ENCODE results near the gene SF3B3.
"Not testable (repeated sequence)": the region's sequence is repeated elsewhere in the genome, so short reads cannot be mapped to it uniquely, and the experiment has no call there.

SF3B3 gene

DNA sequence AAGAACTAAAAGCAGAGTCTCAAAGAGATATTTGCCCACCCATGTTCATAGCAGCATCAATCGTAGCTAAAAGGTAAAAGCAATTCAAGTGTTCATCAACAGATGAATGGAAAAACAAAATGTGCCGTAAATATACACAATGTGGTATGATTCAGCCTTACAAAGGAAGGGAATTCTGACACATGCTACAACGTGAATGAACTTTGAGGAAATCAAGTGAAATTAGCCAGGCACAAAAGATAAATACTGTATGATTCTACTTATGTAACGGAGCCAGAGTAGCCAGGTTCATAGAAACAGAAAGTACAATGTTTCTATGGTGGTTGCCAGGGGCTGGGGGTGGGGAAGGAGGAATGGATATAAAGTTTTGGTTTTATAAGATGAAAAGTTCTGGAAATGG is 64.9 kb downstream of the SF3B3 start:
- no CpG with 5 or more reads among the region's 4 CpGs for WGBS (ENCODE audit: insufficient coverage, insufficient read length)
- Histone ChIP-seq H3K4me1 (ENCODE audit: control insufficient read depth, insufficient read depth, low read length) (no peaks in the 10 kb centered on the region), H3K36me3 (ENCODE audit: control insufficient read depth, insufficient read depth, low read length) (no peaks in the 10 kb centered on the region), H3K4me3 (ENCODE audit: low read length) (no peak overlapping the region), H3K27ac (ENCODE audit: low read length) (no peak overlapping the region), H3K9me3 (ENCODE audit: control insufficient read depth, insufficient read depth, low read length) (no peaks in the 10 kb centered on the region), H3K27me3 (ENCODE audit: control insufficient read depth, insufficient read depth, low read length) (no peaks in the 10 kb centered on the region)
- no peak for DNase-seq (ENCODE audit: low read depth, low spot score)

GRCh38 chr16:70589416-70589815 is 65.8 kb downstream of the SF3B3 start:
- no CpG with 5 or more reads among the region's 3 CpGs for WGBS (ENCODE audit: insufficient coverage, insufficient read length)
- H3K36me3 ChIP-seq (ENCODE audit: control insufficient read depth, insufficient read depth, low read length): not testable (repeated sequence)

DNA sequence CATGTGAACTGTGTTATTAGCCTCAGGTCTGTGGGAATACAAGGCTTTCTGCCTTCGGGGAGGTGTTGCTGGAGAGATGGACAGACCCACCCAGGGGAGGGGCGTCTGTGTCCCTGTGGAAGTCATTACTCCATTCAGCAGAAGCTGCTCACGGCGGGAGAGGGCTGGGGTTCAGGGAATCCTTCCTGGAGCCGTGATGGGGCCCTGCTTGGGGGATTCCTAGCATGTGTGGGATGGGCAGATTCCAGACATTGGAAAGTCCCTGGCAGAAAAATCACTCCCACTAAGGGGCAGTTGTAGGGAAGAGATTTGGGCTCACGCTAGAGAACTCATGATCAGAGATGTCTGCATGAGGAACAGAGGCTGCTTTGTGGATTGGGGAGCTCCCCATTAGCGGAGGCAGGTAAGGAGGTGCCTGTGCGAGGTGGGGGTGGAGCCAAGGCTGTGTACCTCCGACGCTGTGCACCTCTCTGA is 66.4 kb downstream of the SF3B3 start:
- Histone ChIP-seq H3K4me1 (ENCODE audit: control insufficient read depth, insufficient read depth, low read length) (no peaks in the 10 kb centered on the region), H3K27me3 (ENCODE audit: control insufficient read depth, insufficient read depth, low read length) (no peaks in the 10 kb centered on the region), H3K27ac (ENCODE audit: low read length) (no peak overlapping the region), H3K9me3 (ENCODE audit: control insufficient read depth, insufficient read depth, low read length) (no peaks in the 10 kb centered on the region), H3K4me3 (ENCODE audit: low read length) (no peak overlapping the region), H3K36me3 (ENCODE audit: control insufficient read depth, insufficient read depth, low read length) (no peaks in the 10 kb centered on the region)
- DNase-seq (ENCODE audit: low read depth, low spot score): no peak
- whole genome bisulfite sequencing (ENCODE audit: insufficient coverage, insufficient read length): no CpG with 5 or more reads among the region's 10 CpGs

More at GRCh38 chr16:70589416-70589815, 65.8 kb downstream of the SF3B3 start:
- not testable (repeated sequence) for H3K4me1 ChIP-seq (ENCODE audit: control insufficient read depth, insufficient read depth, low read length); H3K27ac ChIP-seq (ENCODE audit: low read length); H3K27me3 ChIP-seq (ENCODE audit: control insufficient read depth, insufficient read depth, low read length); DNase-seq (ENCODE audit: low read depth, low spot score); H3K9me3 ChIP-seq (ENCODE audit: control insufficient read depth, insufficient read depth, low read length); H3K4me3 ChIP-seq (ENCODE audit: low read length)

DNA sequence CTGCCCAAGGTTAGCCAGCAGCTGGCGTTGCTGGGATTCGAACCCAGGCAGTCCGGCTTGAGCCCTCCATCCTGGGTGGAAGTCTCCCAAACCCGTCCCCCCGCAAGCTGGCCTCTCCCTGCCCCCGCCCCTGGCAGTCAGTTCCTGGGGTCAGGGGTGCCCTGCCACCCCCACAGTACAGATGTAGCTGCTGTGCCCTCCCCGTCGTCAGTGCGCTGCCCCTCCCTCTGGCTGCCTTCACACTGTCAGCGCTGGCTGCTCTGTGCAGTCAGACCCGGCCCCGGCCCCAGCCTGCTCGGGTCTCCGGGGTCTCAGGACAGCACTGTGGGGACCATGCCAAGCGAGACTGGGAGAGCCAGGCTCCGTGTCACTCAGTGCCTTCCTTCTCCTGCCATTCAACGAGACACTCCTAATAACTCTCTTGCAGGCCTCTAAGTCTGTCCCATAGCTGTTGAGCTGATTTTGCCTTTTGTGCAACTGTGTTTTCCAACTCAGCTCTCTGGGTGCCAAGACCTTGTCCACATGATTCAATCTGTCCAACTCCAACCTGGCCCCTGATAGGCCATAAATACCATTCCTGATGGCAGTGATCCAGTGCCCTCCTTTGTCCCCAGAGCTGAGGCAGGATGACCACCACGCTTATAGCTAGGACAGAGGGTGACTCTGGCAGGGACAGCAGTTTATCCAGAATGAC is 67.3 kb downstream of the SF3B3 start:
- WGBS (ENCODE audit: insufficient coverage, insufficient read length): no CpG with 5 or more reads among the region's 18 CpGs
- H3K4me3 ChIP-seq (ENCODE audit: low read length): no peak overlapping the region
- no peaks in the 10 kb centered on the region for H3K9me3 ChIP-seq (ENCODE audit: control insufficient read depth, insufficient read depth, low read length)
- H3K36me3 ChIP-seq (ENCODE audit: control insufficient read depth, insufficient read depth, low read length): no peaks in the 10 kb centered on the region
- no peak overlapping the region for H3K27ac ChIP-seq (ENCODE audit: low read length)
- H3K4me1 ChIP-seq (ENCODE audit: control insufficient read depth, insufficient read depth, low read length): no peaks in the 10 kb centered on the region
- no peaks in the 10 kb centered on the region for H3K27me3 ChIP-seq (ENCODE audit: control insufficient read depth, insufficient read depth, low read length)
- DNase-seq (ENCODE audit: low read depth, low spot score): no peak

DNA sequence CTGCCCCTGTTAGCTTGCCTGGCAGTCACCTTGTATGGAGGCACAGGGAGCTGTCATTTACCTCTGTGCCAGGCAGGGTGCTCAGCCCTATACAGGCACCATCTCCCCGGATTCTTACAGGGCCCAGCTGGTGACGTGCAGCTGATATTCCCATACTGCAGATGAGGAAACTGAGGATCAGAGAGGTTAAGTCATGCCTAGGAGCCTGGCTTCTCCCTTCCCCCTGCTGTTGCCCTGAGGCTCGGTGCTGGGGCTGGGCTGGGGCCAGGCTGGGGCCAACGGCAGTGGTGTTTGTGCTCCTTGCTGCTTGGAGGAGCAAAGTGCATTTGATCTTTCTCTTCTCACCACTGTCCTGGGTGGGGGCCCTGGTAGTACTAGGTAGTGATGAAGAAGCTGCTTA is 68.0 kb downstream of the SF3B3 start:
- Histone ChIP-seq H3K27ac (ENCODE audit: low read length) (no peak overlapping the region), H3K4me1 (ENCODE audit: control insufficient read depth, insufficient read depth, low read length) (no peaks in the 10 kb centered on the region), H3K27me3 (ENCODE audit: control insufficient read depth, insufficient read depth, low read length) (no peaks in the 10 kb centered on the region), H3K36me3 (ENCODE audit: control insufficient read depth, insufficient read depth, low read length) (no peaks in the 10 kb centered on the region), H3K9me3 (ENCODE audit: control insufficient read depth, insufficient read depth, low read length) (no peaks in the 10 kb centered on the region), H3K4me3 (ENCODE audit: low read length) (no peak overlapping the region)
- WGBS (ENCODE audit: insufficient coverage, insufficient read length): no CpG with 5 or more reads among the region's 4 CpGs
- no peak for DNase-seq (ENCODE audit: low read depth, low spot score)

DNA sequence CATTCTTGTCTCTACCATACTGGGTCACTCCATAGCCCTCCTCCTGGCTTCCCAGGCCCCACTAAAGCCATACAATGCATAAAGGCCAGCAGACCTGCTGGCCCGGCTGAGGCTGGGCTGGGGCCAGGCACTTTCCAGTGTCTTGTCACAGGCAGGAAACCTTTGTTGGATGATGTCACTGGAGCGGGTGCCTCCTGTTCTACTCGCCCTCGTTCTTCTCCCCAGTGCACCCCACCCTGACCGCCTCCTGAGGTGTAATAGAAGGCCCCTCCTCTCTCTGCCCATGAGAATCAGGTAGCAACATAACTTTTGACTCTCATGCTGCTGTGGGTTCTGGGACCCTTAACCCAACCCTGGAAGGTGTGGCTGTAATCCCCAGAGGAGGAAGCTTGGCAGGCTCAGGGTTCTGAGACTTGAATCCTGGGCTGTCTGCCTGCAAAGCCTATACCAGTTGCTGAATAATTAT is 68.5 kb downstream of the SF3B3 start:
- no peak for DNase-seq (ENCODE audit: low read depth, low spot score)
- no peak overlapping the region for H3K4me3 ChIP-seq (ENCODE audit: low read length)
- no peaks in the 10 kb centered on the region for H3K4me1 ChIP-seq (ENCODE audit: control insufficient read depth, insufficient read depth, low read length)
- no peaks in the 10 kb centered on the region for H3K36me3 ChIP-seq (ENCODE audit: control insufficient read depth, insufficient read depth, low read length)
- no peak overlapping the region for H3K27ac ChIP-seq (ENCODE audit: low read length)
- WGBS (ENCODE audit: insufficient coverage, insufficient read length): no CpG with 5 or more reads among the region's 5 CpGs
- H3K27me3 ChIP-seq (ENCODE audit: control insufficient read depth, insufficient read depth, low read length): no peaks in the 10 kb centered on the region
- no peaks in the 10 kb centered on the region for H3K9me3 ChIP-seq (ENCODE audit: control insufficient read depth, insufficient read depth, low read length)

DNA sequence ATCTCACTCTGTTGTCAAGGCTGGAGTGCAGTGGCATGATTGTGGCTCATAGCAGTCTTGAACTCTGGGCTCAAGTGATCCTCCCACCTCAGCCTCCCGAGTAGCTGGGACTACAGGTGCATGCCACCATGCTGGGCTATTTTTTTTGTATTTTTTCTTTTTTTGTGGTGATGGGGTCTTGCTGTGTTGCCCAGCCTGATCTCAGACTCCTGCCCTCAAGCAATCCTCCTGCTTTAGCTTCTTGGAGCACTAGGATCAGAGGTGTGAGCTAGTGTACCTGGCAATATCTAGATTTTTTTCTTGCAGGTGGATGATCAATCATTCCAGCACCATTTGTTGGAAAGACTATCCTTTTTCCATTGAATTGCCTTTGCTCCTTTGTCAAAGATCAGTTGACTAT is 69.9 kb downstream of the SF3B3 start:
- no peaks in the 10 kb centered on the region for H3K36me3 ChIP-seq (ENCODE audit: control insufficient read depth, insufficient read depth, low read length)
- H3K27me3 ChIP-seq (ENCODE audit: control insufficient read depth, insufficient read depth, low read length): no peaks in the 10 kb centered on the region
- no peaks in the 10 kb centered on the region for H3K9me3 ChIP-seq (ENCODE audit: control insufficient read depth, insufficient read depth, low read length)
- no peak overlapping the region for H3K4me3 ChIP-seq (ENCODE audit: low read length)
- no peak for DNase-seq (ENCODE audit: low read depth, low spot score)
- H3K27ac ChIP-seq (ENCODE audit: low read length): no peak overlapping the region
- no CpG with 5 or more reads among the region's 1 CpG for WGBS (ENCODE audit: insufficient coverage, insufficient read length)
- no peaks in the 10 kb centered on the region for H3K4me1 ChIP-seq (ENCODE audit: control insufficient read depth, insufficient read depth, low read length)

GRCh38 chr16:70594569-70594968 is 71.0 kb downstream of the SF3B3 start:
- Histone ChIP-seq H3K9me3 (ENCODE audit: control insufficient read depth, insufficient read depth, low read length) (no peaks in the 10 kb centered on the region), H3K36me3 (ENCODE audit: control insufficient read depth, insufficient read depth, low read length) (no peaks in the 10 kb centered on the region), H3K27ac (ENCODE audit: low read length) (no peak overlapping the region), H3K27me3 (ENCODE audit: control insufficient read depth, insufficient read depth, low read length) (no peaks in the 10 kb centered on the region), H3K4me3 (ENCODE audit: low read length) (no peak overlapping the region), H3K4me1 (ENCODE audit: control insufficient read depth, insufficient read depth, low read length) (no peaks in the 10 kb centered on the region)
- DNase-seq (ENCODE audit: low read depth, low spot score): no peak

- Histone ChIP-seq H3K27ac (ENCODE audit: low read length) (no peak overlapping the region), H3K4me1 (ENCODE audit: control insufficient read depth, insufficient read depth, low read length) (no peaks in the 10 kb centered on the region), H3K27me3 (ENCODE audit: control insufficient read depth, insufficient read depth, low read length) (no peaks in the 10 kb centered on the region), H3K9me3 (ENCODE audit: control insufficient read depth, insufficient read depth, low read length) (no peaks in the 10 kb centered on the region), H3K36me3 (ENCODE audit: control insufficient read depth, insufficient read depth, low read length) (no peaks in the 10 kb centered on the region), H3K4me3 (ENCODE audit: low read length) (no peak overlapping the region)
- no CpG with 5 or more reads among the region's 4 CpGs for WGBS (ENCODE audit: insufficient coverage, insufficient read length)
- DNase-seq (ENCODE audit: low read depth, low spot score): no peak
These were observed 73.7 kb downstream of the SF3B3 start for GRCh38 chr16:70597135-70597835.

DNA sequence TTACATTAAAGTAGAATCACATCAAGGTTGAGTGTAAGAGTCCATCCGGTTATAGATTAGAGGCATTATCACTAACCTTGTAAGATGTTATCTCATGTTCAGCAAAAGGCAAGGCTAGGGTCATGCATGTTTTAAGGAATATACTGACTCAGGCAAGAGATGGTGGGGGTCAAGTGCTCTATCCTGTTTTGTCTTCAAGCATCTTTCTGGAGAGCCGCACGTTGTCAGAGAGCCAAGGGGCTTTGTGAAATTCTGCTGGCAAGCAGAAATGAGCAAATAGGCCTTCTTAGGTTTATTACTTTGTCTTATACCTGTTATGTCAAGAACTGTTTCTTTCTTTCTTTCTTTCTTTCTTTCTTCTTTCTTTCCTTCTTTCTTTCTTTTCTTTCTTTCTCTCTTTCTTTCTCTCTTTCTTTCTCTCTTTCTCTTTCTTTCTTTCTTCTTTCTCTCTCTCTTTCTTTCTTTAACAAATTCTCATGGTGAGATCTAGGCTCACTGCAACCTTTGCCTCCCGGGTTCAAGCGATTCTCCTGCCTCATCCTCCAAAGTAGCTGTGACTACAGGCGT is 75.4 kb downstream of the SF3B3 start:
- Histone ChIP-seq H3K27me3 (ENCODE audit: control insufficient read depth, insufficient read depth, low read length) (no peaks in the 10 kb centered on the region), H3K36me3 (ENCODE audit: control insufficient read depth, insufficient read depth, low read length) (no peaks in the 10 kb centered on the region), H3K4me3 (ENCODE audit: low read length) (no peak overlapping the region), H3K4me1 (ENCODE audit: control insufficient read depth, insufficient read depth, low read length) (no peaks in the 10 kb centered on the region), H3K27ac (ENCODE audit: low read length) (no peak overlapping the region), H3K9me3 (ENCODE audit: control insufficient read depth, insufficient read depth, low read length) (no peaks in the 10 kb centered on the region)
- no CpG with 5 or more reads among the region's 6 CpGs for whole genome bisulfite sequencing (ENCODE audit: insufficient coverage, insufficient read length)
- DNase-seq (ENCODE audit: low read depth, low spot score): no peak

Data from iPS DF 6.9 (cell line).